HG03095 (cell line): ENCODE data around the gene CHN2.
"Not testable (repeated sequence)": the region's sequence is repeated elsewhere in the genome, so short reads cannot be mapped to it uniquely, and the experiment has no call there.

Source experiments
- ATAC-seq: cut with Tn5 transposase; IDR thresholded peaks from one replicate; pipeline ENCODE4 v1.9.1; 2021; ENCODE audit warnings: moderate library complexity; ENCODE audit not compliant: unreplicated experiment

The CHN2 gene

DNA sequence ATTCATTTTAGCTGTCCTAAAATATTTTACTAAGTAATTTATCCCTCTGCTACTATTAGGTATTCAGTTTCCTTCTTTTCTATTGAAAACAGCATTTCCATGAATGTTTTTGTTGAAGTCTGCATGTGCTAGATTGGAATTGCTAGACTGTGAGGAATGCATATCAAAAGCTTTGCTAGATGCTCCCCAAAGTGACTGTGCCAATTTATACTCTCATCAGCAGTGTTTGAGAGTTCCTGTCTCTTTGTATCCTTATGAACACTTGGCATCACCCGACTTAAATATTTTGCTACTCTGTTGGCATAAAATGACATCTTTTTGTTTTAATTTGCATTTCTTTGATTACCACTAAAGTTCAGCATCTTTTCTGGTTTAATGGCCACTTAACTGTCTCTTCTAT lies 324.0 kb downstream of the CHN2 start:
- ATAC-seq: no peak

DNA sequence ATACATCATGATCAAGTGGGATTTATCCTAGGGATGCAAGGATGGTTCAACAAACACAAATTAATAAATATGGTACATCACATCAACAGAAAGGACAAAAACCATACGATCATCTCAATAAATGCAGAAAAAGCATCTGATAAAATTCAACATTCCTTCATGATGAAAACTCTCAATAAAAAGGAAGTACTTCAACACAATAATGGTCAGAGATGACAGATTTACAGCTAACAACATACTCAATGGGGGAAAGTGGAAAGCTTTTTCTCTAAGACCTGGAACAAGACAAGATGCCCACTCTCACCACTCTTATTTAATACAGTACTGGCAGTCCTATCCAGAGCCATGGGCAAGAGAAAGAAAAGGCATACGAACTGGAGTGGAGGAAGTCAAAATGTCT lies 329.2 kb downstream of the CHN2 start:
- ATAC-seq: no peak

DNA sequence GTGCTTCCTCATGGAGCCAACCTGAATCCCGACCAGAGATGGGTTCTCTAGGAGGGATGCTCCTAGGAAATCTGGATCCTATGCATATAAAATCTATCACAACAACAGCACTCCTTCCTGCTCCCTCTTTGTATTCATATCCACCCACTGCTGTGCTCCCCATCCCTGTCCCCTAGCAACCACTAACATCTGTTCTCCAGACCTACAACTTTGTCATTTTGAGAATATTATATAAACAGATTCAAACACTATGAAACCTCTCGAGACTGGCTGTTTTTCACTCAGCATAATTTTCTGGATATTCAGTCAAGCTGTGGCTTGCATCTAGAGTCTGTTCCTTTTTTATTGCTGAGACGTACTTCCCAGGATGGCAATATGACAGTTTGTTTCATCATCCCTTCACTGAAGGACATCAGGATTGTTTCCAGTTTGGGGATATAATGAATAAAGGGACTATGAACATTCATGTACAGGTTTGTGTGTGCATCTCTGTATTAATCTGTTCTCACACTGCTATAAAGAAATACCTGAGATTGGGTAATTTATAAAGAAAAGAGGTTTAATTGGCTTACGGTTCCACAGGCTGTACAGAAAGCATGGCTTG lies 333.0 kb downstream of the CHN2 start:
- ATAC-seq: no peak

DNA sequence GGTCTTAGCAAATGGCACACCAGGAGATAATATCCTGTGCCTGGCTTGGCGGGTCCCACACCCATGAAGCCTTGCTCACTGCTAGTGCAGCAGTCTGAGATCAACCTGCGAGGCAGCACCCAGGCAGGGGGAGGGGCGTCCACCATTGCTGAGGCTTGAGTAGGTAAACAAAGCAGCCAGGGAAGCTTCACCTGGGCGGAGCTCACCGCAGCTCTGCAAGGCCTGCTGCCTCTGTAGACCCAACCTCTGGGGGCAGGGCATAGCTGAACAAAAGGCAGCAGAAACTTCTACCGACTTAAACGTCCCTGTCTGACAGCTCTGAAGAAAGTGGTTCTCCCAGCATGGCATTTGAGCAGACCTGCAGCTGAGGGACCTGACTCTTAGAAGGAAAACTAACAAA lies 334.0 kb downstream of the CHN2 start:
- ATAC-seq: not testable (repeated sequence)
